Measurements from ENCODE around the gene SYNE3.

The SYNE3 gene

GRCh38 chr14:95516554-95517181 is at the start of gene SYNE3:
SYNE3 (minus strand) TSS chr14:95516650; CDS start chr14:95475821, 40,829 bp downstream.
- DNase-seq: peak; percentile 81

- DNase-seq: peak; percentile 26
Observed at GRCh38 chr14:95564060-95564459, 47.6 kb upstream of the SYNE3 start.

- DNase-seq: peak; percentile 41
Observed at GRCh38 chr14:95562892-95563685, 46.6 kb upstream of the SYNE3 start.

- peak; percentile 94 for DNase-seq
Observed at GRCh38 chr14:95561001-95561412, 44.6 kb upstream of the SYNE3 start.

- no peak for DNase-seq
Observed at GRCh38 chr14:95559203-95559602, 42.8 kb upstream of the SYNE3 start.

GRCh38 chr14:95557832-95558231 is 41.4 kb upstream of the SYNE3 start:
- DNase-seq: no peak

- DNase-seq: peak; percentile 17
Observed at GRCh38 chr14:95557291-95557690, 40.8 kb upstream of the SYNE3 start.

GRCh38 chr14:95555053-95555452 is 38.6 kb upstream of the SYNE3 start:
- no peak for DNase-seq

GRCh38 chr14:95553141-95553540 is 36.7 kb upstream of the SYNE3 start:
- peak; percentile 35 for DNase-seq

- no peak for DNase-seq
Observed at GRCh38 chr14:95551435-95551834, 35.0 kb upstream of the SYNE3 start.

- DNase-seq: peak; percentile 21
Observed at GRCh38 chr14:95549656-95550585, 33.5 kb upstream of the SYNE3 start.

GRCh38 chr14:95548328-95548929 is 32.0 kb upstream of the SYNE3 start:
- DNase-seq: peak; percentile 30

GRCh38 chr14:95547626-95548327 is 31.3 kb upstream of the SYNE3 start:
- peak; percentile 32 for DNase-seq

GRCh38 chr14:95547272-95547625 is 30.8 kb upstream of the SYNE3 start:
- DNase-seq: peak; percentile 21

- peak; percentile 37 for DNase-seq
Observed at GRCh38 chr14:95545515-95546168, 29.2 kb upstream of the SYNE3 start.

GRCh38 chr14:95544588-95544987 is 28.1 kb upstream of the SYNE3 start:
- DNase-seq: peak; percentile 37

- peak; percentile 43 for DNase-seq
Observed at GRCh38 chr14:95543021-95543420, 26.6 kb upstream of the SYNE3 start.

- no peak for DNase-seq
Observed at GRCh38 chr14:95541932-95542930, 25.8 kb upstream of the SYNE3 start.

GRCh38 chr14:95541346-95541745 is 24.9 kb upstream of the SYNE3 start:
- DNase-seq: peak; percentile 19

- DNase-seq: no peak
Observed at GRCh38 chr14:95540236-95540855, 23.9 kb upstream of the SYNE3 start.

Measured in activated CD8-positive, alpha-beta memory T cell treated with anti-CD3 and anti-CD28 coated beads for 24 hours (primary cell).